Measurements from ENCODE around the gene WASL.

DNA sequence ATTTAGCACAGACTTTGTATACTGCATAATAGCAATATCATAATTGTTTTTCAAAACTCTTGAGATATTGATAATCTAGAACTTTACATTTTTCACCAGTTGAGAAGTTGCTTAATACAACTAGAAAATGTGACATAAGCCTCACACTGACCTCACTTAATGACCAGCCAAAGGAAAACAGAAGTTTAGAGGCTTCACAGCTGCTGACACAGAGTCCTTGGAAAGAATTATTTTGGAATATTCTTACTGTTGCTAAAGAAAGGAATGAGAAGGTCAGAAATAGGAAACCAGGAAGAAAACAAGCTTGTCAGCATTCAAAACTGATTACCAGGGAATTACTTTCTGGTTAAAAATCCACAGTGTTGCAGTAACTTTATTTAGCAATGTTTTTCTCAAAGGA, 35.5 kb upstream of the WASL start:
- TF ChIP-seq, protein P1, sequence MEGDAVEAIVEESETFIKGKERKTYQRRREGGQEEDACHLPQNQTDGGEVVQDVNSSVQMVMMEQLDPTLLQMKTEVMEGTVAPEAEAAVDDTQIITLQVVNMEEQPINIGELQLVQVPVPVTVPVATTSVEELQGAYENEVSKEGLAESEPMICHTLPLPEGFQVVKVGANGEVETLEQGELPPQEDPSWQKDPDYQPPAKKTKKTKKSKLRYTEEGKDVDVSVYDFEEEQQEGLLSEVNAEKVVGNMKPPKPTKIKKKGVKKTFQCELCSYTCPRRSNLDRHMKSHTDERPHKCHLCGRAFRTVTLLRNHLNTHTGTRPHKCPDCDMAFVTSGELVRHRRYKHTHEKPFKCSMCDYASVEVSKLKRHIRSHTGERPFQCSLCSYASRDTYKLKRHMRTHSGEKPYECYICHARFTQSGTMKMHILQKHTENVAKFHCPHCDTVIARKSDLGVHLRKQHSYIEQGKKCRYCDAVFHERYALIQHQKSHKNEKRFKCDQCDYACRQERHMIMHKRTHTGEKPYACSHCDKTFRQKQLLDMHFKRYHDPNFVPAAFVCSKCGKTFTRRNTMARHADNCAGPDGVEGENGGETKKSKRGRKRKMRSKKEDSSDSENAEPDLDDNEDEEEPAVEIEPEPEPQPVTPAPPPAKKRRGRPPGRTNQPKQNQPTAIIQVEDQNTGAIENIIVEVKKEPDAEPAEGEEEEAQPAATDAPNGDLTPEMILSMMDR (conservative IDR thresholded peaks at IDR 0.05) = no peak
- no peak for TF ChIP-seq ZFX (IDR thresholded peaks at IDR 0.05)
